Measurements from ENCODE around the gene NOL3. TPM values are rescaled to one million over a fixed set of nuclear protein-coding genes. Genes with fewer than 3 reads are reported as not detected.
A peak's percentile ranks its signal among the peaks of the same experiment; 100 is the strongest.

The NOL3 gene
- total RNA-seq, 1 donor from 2014 or later: 3.7 TPM

- FAIRE-seq (no peak), DNase-seq (ENCODE audit: low spot score in 2 of 2) (no peak)
Observed at GRCh38 chr16:67169011-67169451, 1.3 kb upstream of the NOL3 start.

GRCh38 chr16:67169642-67170167 is 633 bp upstream of the NOL3 start:
- DNase-seq (ENCODE audit: low spot score in 2 of 2): no peak

GRCh38 chr16:67170949-67171649 is 761 bp downstream of the NOL3 start:
- DNase-seq (ENCODE audit: low spot score in 2 of 2): no peak
- no peak for FAIRE-seq

More at GRCh38 chr16:67169642-67170167, 633 bp upstream of the NOL3 start:
- FAIRE-seq: no peak

- DNase-seq (ENCODE audit: low spot score in 2 of 2) (no peak), FAIRE-seq (no peak)
Observed at GRCh38 chr16:67173323-67173722, 3.0 kb downstream of the NOL3 start.

GRCh38 chr16:67173808-67174705 is 3.7 kb downstream of the NOL3 start:
- peak; percentile 82 to 84 for DNase-seq (ENCODE audit: low spot score in 2 of 2)
- FAIRE-seq: no peak

GRCh38 chr16:67174706-67175231 is 4.4 kb downstream of the NOL3 start:
- FAIRE-seq: no peak
- DNase-seq (ENCODE audit: low spot score in 2 of 2): no peak

GRCh38 chr16:67176662-67177061 is 6.3 kb downstream of the NOL3 start:
- no peak for FAIRE-seq
- no peak for DNase-seq (ENCODE audit: low spot score in 2 of 2)

- no peak for DNase-seq (ENCODE audit: low spot score in 2 of 2)
- FAIRE-seq: no peak
Observed at GRCh38 chr16:67177743-67178699, 7.7 kb downstream of the NOL3 start.

- no peak for FAIRE-seq
- no peak for DNase-seq (ENCODE audit: low spot score in 2 of 2)
Observed at GRCh38 chr16:67179421-67180080, 9.2 kb downstream of the NOL3 start.

- DNase-seq (ENCODE audit: low spot score in 2 of 2): no peak
- FAIRE-seq: no peak
Observed at GRCh38 chr16:67180166-67180565, 9.8 kb downstream of the NOL3 start.

GRCh38 chr16:67181346-67181745 is 11.0 kb downstream of the NOL3 start:
- no peak for DNase-seq (ENCODE audit: low spot score in 2 of 2)
- FAIRE-seq: no peak

GRCh38 chr16:67182288-67182687 is 11.9 kb downstream of the NOL3 start:
- no peak for DNase-seq (ENCODE audit: low spot score in 2 of 2)
- FAIRE-seq: no peak

GRCh38 chr16:67183284-67183626 is 12.9 kb downstream of the NOL3 start:
- DNase-seq (ENCODE audit: low spot score in 2 of 2) (no peak), FAIRE-seq (no peak)

- FAIRE-seq: peak; percentile 75
Observed at GRCh38 chr16:67183627-67184452, 13.5 kb downstream of the NOL3 start, which contains the start of gene MATCAP1. TSS of gene MATCAP1 (minus strand) at chr16:67183963. CDS start at chr16:67180610, 3,353 bp downstream.

GRCh38 chr16:67184453-67184994 is 14.2 kb downstream of the NOL3 start:
- DNase-seq (ENCODE audit: low spot score in 2 of 2) (no peak), FAIRE-seq (no peak)

More at GRCh38 chr16:67183627-67184452, 13.5 kb downstream of the NOL3 start, which contains the start of gene MATCAP1:
- DNase-seq (ENCODE audit: low spot score in 2 of 2): peak; percentile 98 to 99

GRCh38 chr16:67184995-67185650 is 14.8 kb downstream of the NOL3 start:
- FAIRE-seq (no peak), DNase-seq (ENCODE audit: low spot score in 2 of 2) (peak; percentile 71 to 76)

- FAIRE-seq: no peak
Observed at GRCh38 chr16:67185651-67186134, 15.4 kb downstream of the NOL3 start.

More at GRCh38 chr16:67185651-67186134, 15.4 kb downstream of the NOL3 start:
- DNase-seq (ENCODE audit: low spot score in 2 of 2): no peak
